Measurements from ENCODE around the gene SCAPER.
"Not testable (repeated sequence)": the region's sequence is repeated elsewhere in the genome, so short reads cannot be mapped to it uniquely, and the experiment has no call there.

The SCAPER gene

DNA sequence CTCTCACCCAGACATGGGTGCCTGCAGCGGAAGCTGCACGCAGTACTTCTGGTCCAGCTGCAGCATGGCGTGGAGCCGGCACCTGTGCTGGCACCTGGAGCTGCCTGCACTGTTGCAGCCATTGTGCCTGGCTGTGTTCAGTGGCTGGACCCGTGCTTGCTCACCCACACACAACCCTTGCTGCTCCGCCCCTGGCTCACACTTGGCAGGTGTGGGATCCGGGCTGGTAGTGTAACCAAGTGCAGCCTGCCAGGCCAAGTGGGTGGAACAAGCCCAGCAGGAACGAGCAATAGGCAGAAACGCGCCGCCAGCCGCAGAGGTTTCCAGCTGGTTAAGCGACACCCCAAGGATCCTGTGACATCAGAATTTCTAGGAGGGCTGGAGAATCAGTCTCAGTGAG lies 11.2 kb upstream of the SCAPER start:
- in situ Hi-C loops (cut with MboI; ENCODE audit: low sequenced_read_pairs) = no loop called here

- in situ Hi-C loops (cut with MboI; ENCODE audit: low sequenced_read_pairs) = no loop called here
Measured at GRCh38 chr15:76913737-76914136, 8.6 kb upstream of the SCAPER start.

- in situ Hi-C loops (cut with MboI; ENCODE audit: low sequenced_read_pairs) = no loop called here
Measured at GRCh38 chr15:76912430-76912829, 7.3 kb upstream of the SCAPER start.

DNA sequence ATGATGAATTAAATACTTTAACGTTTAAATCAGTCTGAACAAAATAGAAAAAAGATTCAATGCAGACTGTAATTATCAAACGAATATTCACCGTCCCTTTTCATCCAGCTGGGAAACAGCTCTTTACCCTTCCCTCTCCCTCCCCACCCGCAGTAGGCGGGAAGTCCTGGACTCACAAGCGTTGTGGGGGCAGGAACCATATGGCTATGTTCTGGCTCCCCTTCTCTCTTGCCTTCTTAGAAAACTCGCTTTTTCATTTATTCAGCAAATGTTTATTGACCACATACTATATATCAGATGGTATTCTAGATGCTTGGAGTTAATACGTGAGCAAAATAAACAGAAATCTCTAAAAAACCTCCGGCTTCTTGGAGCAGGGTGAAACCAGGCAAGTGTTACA lies 715 bp upstream of the SCAPER start:
- in situ Hi-C loops (cut with MboI; ENCODE audit: low sequenced_read_pairs) = no loop called here

DNA sequence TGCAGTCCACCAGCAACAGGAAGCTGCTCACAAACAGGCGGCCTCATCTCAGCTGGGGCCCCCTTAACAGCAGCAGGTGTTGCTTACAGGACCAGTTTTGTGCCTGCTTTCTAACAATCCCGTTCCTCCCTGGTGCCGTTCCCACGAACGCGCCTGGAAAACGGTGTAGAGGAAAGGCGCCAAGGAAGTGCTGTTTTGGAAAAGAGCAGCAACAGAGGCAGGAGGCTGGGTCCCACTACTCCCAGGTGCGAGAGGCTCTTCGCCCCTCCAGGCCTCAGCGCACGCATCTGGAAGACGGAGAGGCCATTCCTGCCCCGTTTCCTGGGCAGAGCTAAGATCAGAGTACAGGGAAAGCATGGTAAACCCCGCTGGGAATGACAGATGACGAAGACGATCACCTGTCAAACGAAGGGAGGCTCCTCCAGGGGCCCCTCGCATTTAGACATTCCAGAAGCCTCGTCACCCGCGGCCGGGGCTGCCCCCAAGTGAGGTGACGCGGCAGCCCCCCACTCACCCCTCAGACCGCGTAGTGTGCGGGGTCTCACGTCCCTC lies 603 bp downstream of the SCAPER start:
- in situ Hi-C loops (cut with MboI; ENCODE audit: low sequenced_read_pairs) = no loop called here

GRCh38 chr15:76903251-76903681 lies 1.9 kb downstream of the SCAPER start:
- in situ Hi-C loops (cut with MboI; ENCODE audit: low sequenced_read_pairs) = no loop called here

- in situ Hi-C loops (cut with MboI; ENCODE audit: low sequenced_read_pairs) = no loop called here
Measured at GRCh38 chr15:76901965-76902364, 3.2 kb downstream of the SCAPER start.

- in situ Hi-C loops (cut with MboI; ENCODE audit: low sequenced_read_pairs) = not testable (repeated sequence)
Measured at GRCh38 chr15:76899931-76900310, 5.2 kb downstream of the SCAPER start.

DNA sequence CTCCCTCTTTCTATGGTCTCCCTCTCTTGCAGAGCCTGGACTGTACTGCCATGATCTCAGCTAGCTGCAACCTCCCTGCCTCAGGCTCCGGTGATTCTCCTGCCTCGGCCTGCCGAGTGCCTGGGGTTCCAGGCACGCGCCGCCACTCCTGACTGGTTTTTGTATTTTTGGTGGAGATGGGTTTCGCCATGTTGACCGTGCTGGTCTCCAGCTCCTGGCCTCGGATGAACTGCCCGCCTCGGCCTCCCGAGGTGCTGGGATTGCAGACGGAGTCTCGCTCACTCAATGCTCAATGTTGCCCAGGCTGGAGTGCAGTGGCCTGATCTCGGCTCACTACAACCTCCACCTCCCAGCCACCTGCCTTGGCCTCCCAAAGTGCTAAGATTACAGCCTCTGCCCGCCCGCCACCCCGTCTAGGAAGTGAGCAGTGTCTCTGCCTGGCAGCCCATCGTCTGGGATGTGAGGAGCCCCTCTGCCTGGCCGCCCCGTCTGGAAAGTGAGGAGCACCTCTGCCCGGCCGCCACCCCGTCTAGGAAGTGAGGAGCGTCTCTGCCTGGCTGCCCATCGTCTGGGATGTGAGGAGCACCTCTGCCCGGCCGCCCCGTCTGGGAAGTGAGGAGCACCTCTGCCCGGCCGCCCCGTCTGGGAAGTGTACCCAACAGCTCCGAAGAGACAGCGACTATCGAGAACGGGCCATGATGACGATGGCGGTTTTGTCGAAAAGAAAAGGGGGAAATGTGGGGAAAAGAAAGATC lies 5.8 kb downstream of the SCAPER start:
- in situ Hi-C loops (cut with MboI; ENCODE audit: low sequenced_read_pairs) = not testable (repeated sequence)

DNA sequence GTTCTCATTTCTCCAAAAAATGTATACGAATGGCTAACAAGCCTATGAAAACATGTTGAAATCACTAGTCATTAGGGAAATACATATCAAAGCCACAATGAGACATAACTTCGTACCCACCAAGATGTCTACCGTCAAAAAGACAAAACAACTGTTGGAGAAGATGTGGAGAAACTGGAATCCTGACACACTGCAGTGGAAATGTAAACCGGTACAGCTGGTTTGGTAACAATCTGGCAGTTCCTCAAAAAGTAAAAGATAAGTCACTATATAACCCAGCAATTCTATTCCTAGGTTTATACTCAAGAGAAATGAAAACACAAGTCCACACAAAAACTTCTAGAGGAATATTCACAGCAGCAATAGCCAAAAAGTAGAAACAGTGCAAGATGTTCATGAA lies 7.0 kb downstream of the SCAPER start:
- in situ Hi-C loops (cut with MboI; ENCODE audit: low sequenced_read_pairs) = no loop called here

DNA sequence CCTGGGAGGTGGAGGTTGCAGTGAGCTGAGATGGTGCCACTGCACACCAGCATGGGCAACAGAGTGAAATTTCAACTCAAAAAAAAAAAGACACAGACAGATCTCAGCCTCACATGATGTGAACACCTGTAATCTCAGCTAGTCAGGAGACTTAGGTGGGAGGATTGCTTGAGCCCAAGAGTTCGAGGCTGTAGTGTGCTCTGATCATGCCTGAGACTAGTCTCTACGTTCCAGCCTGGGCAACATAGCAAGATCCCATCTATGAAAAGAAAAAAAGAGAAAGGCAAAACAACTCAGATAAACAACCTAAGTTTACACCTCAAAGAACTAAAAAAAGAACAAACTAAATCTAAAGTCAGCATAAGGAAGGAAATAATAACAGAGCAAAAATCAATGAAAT lies 11.0 kb downstream of the SCAPER start:
- in situ Hi-C loops (cut with MboI; ENCODE audit: low sequenced_read_pairs) = no loop called here

- in situ Hi-C loops (cut with MboI; ENCODE audit: low sequenced_read_pairs) = not testable (repeated sequence)
Measured at GRCh38 chr15:76892836-76893235, 12.3 kb downstream of the SCAPER start.

- in situ Hi-C loops (cut with MboI; ENCODE audit: low sequenced_read_pairs) = not testable (repeated sequence)
Measured at GRCh38 chr15:76887280-76888141, 17.6 kb downstream of the SCAPER start.

GRCh38 chr15:76885212-76885611 lies 19.9 kb downstream of the SCAPER start:
- in situ Hi-C loops (cut with MboI; ENCODE audit: low sequenced_read_pairs) = no loop called here

- in situ Hi-C loops (cut with MboI; ENCODE audit: low sequenced_read_pairs) = no loop called here
Measured at GRCh38 chr15:76875911-76876310, 29.2 kb downstream of the SCAPER start.

DNA sequence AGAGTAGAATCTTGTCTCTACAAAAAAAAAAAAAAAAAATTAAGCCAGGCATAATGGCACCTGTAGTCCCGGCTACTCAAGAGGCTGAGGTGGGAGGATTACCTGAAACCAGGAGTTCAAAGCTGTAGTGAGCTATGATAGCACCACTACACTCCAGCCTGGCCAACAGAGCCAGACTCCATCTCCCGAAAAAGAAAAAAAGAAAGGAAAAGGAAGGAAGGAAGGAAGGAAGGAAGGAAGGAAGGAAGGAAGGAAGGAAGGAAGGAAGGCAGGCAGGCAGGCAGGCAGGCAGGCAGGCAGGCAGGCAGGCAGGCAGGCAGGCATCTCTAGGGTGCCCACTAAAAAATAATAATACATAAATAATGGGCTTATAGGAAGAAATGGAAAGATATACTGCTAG lies 32.1 kb downstream of the SCAPER start:
- in situ Hi-C loops (cut with MboI; ENCODE audit: low sequenced_read_pairs) = not testable (repeated sequence)

- in situ Hi-C loops (cut with MboI; ENCODE audit: low sequenced_read_pairs) = no loop called here
Measured at GRCh38 chr15:76871930-76872329, 33.2 kb downstream of the SCAPER start.

DNA sequence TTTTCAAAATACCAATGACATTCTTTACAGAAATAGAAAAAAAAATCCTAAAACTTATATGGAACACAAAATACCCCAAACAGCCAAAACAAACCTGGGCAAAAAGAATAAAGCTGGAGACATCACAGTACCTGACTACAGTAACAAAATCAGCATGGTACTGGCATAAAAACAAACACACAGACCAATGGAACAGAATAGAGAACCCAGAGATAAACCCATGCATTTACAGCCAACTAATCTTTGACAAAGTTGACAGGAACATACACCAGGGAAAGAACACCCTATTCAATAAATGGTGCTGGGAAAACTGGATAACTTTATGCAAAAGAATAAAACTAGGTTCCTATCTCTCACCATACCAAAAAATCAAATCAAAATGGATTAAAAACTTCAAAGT lies 36.4 kb downstream of the SCAPER start:
- in situ Hi-C loops (cut with MboI; ENCODE audit: low sequenced_read_pairs) = no loop called here

GRCh38 chr15:76866716-76867321 lies 38.3 kb downstream of the SCAPER start:
- in situ Hi-C loops (cut with MboI; ENCODE audit: low sequenced_read_pairs) = no loop called here

GRCh38 chr15:76866008-76866407 lies 39.1 kb downstream of the SCAPER start:
- in situ Hi-C loops (cut with MboI; ENCODE audit: low sequenced_read_pairs) = no loop called here

GRCh38 chr15:76865548-76865991 lies 39.6 kb downstream of the SCAPER start:
- in situ Hi-C loops (cut with MboI; ENCODE audit: low sequenced_read_pairs) = no loop called here

Measured in hTERT RPE-1 (cell line).